Liver (tissue), 9 donors: ENCODE data around the gene BBS4. TPM values are rescaled to one million over a fixed set of nuclear protein-coding genes. Genes with fewer than 3 reads are reported as not detected.

Experiments
- DNase-seq: peaks from one replicate; pipeline ENCODE4 v3.0.0-alpha.2; 2017; ENCODE audit warnings: low spot score
- H3K27ac ChIP-seq, 2 donors: one replicate each; pipeline ENCODE4 v1.7.0; 2013; ENCODE audit warnings: inconsistent platforms in 2 of 2, low read length in 2 of 2, control low read depth in 1 of 2, low read depth in 1 of 2, mild to moderate bottlenecking in 1 of 2
- H3K27me3 ChIP-seq, 4 donors: one replicate each; pipeline versions ENCODE4 v1.6.1 to v1.7.0; 2013; ENCODE audit warnings: low read length in 3 of 4, inconsistent platforms in 1 of 4, mild to moderate bottlenecking in 1 of 4, moderate library complexity in 1 of 4; ENCODE audit not compliant: control insufficient read depth in 4 of 4, insufficient read depth in 4 of 4
- H3K36me3 ChIP-seq, 4 donors: one replicate each; pipeline versions ENCODE4 v1.6.1 to v1.7.0; 2013; ENCODE audit warnings: low read length in 3 of 4, mild to moderate bottlenecking in 3 of 4, low read depth in 1 of 4, moderate library complexity in 1 of 4; ENCODE audit not compliant: control insufficient read depth in 4 of 4, insufficient read depth in 3 of 4
- H3K4me1 ChIP-seq, 4 donors: one replicate each; pipeline versions ENCODE4 v1.6.1 to v1.7.0; 2013; ENCODE audit warnings: low read length in 3 of 4, mild to moderate bottlenecking in 3 of 4, moderate library complexity in 1 of 4; ENCODE audit not compliant: control insufficient read depth in 4 of 4, insufficient read depth in 4 of 4
- H3K4me3 ChIP-seq, 3 donors: one replicate each; pipeline versions ENCODE4 v1.6.1 to v1.7.0; 2013; ENCODE audit warnings: low read length in 3 of 3, control low read depth in 1 of 3, low read depth in 1 of 3, mild to moderate bottlenecking in 1 of 3
- H3K9ac ChIP-seq, 2 donors: one replicate each; pipeline ENCODE4 v1.7.0; 2013; ENCODE audit warnings: low read length in 2 of 2, mild to moderate bottlenecking in 2 of 2, moderate library complexity in 2 of 2, control low read depth in 1 of 2, low read depth in 1 of 2
- H3K9me3 ChIP-seq, 4 donors: one replicate each; pipeline versions ENCODE4 v1.6.1 to v1.7.0; 2013; ENCODE audit warnings: low read length in 3 of 4; ENCODE audit not compliant: control insufficient read depth in 4 of 4
- FOXA1 ChIP-seq: IDR thresholded peaks from 2 replicates; pipeline ENCODE4 v1.6.1; 2016; ENCODE audit warnings: antibody characterized with exemption
- FOXA2 ChIP-seq: IDR thresholded peaks from 2 replicates; pipeline ENCODE4 v1.6.1; 2016; ENCODE audit warnings: antibody characterized with exemption
- GABPA ChIP-seq, 2 donors: IDR thresholded peaks in 1 of 2; conservative IDR thresholded peaks in 1 of 2; 2 replicates each; pipeline ENCODE4 v1.6.1; 2016; ENCODE audit warnings: antibody characterized with exemption in 2 of 2, mild to moderate bottlenecking in 1 of 2, moderate library complexity in 1 of 2
- HNF4A ChIP-seq, 2 donors: conservative IDR thresholded peaks; 2 replicates each; pipeline ENCODE4 v1.6.1; 2016; ENCODE audit warnings: antibody characterized with exemption in 2 of 2, mild to moderate bottlenecking in 2 of 2
- HNF4G ChIP-seq: IDR thresholded peaks from 2 replicates; pipeline ENCODE4 v1.6.1; 2016; ENCODE audit warnings: antibody characterized with exemption
- NR2F2 ChIP-seq: IDR thresholded peaks from 2 replicates; pipeline ENCODE4 v1.6.1; 2016; ENCODE audit warnings: antibody characterized with exemption
- RAD21 ChIP-seq, 2 donors: IDR thresholded peaks; 2 replicates each; pipeline ENCODE4 v1.6.1; 2016; ENCODE audit warnings: antibody characterized with exemption in 2 of 2, mild to moderate bottlenecking in 2 of 2
- RXRA ChIP-seq, 2 donors: IDR thresholded peaks; 2 replicates each; pipeline ENCODE4 v1.6.1; 2017 to 2018; ENCODE audit warnings: antibody characterized with exemption in 2 of 2, mild to moderate bottlenecking in 1 of 2
- SP1 ChIP-seq: IDR thresholded peaks from 2 replicates; pipeline ENCODE4 v1.6.1; 2018; ENCODE audit warnings: antibody characterized with exemption, mild to moderate bottlenecking
- TAF1 ChIP-seq: conservative IDR thresholded peaks from 2 replicates; pipeline ENCODE4 v1.6.1; 2016; ENCODE audit warnings: antibody characterized with exemption, mild to moderate bottlenecking
- WGBS: extraction: QIAGEN DNeasy Blood & Tissue Kit; methylation state at CpG from one replicate; pipeline ENCODE4 v1.1.7; 2013; 5-methylcytosine and 5-hydroxymethylcytosine counted together
- polyA plus RNA-seq, 2 donors: library from polyadenylated mRNA; stranded (reverse) in 1 of 2; unstranded in 1 of 2; fragments of 200-250 nt in 1 of 2; fragments of >200 nt in 1 of 2; fragmentation: Nextera tagmentation in 1 of 2; extraction: Ambion mirVana in 1 of 2; gene quantifications; one replicate each; pipeline versions ENCODE4 v1.2.1 to v1.2.3, GENCODE V29; 2013 to 2015
- total RNA-seq, 2 donors: library from RNA; depleted of rRNA; stranded (reverse); fragments of >200 nt; gene quantifications; one replicate each; pipeline ENCODE4 v1.2.3, GENCODE V29; 2014
- TF ChIP-seq, protein P1 (sequence below): IDR thresholded peaks from 2 replicates; pipeline ENCODE4 v1.6.1; 2016; ENCODE audit warnings: antibody characterized with exemption, mild to moderate bottlenecking
- TF ChIP-seq, protein P2 (sequence below): IDR thresholded peaks from 2 replicates; pipeline ENCODE4 v1.6.1; 2016; ENCODE audit warnings: antibody characterized with exemption
- TF ChIP-seq, protein P3 (sequence below): fragments of 150-350 bp; IDR thresholded peaks from 2 replicates; pipeline ENCODE4 v1.5.1; 2017; ENCODE audit warnings: improper control_type of control experiment, low read depth, low read length; ENCODE audit not compliant: missing input control
- TF ChIP-seq, protein P4 (sequence below): IDR thresholded peaks from 2 replicates; pipeline ENCODE4 v1.6.1; 2016; ENCODE audit warnings: antibody characterized with exemption
- TF ChIP-seq, protein P5 (sequence below): IDR thresholded peaks from 2 replicates; pipeline ENCODE4 v1.6.1; 2016; ENCODE audit warnings: antibody characterized with exemption
- donor health status: healthy.
- donor health status: healthy.
- donor health status: healthy.
- donor health status: healthy.
- donor health status: healthy.

The BBS4 gene
- total and polyA plus RNA-seq, 4 donors: 4.8 to 16.0 (median 8.3) TPM

DNA sequence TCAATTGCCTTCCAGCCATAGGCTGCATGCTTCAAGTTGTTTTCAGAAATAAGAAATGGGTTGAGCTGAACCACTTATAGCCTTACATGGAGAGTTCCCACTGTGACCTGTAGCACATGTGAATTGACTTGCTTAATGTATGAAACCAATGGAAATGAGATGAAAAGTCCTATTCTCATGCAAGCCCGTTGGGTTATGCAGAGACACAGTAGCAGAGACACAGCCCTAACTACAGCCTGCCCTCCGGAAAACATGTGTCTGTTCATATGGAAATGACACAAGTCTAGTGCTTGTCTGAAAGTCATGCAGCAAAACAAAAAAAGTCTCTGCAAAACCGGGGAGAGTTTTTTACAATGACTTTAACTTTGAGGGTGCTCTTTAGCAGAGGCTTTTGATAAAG is 14.5 kb upstream of the BBS4 start:
- H3K27me3 ChIP-seq: no peaks in the 10 kb centered on the region
- no peaks in the 10 kb centered on the region for H3K36me3 ChIP-seq
- H3K9ac ChIP-seq: no peak overlapping the region
- peaks cover 0 to 5% (median 2%) of the 10 kb centered on the region in 4 donors for H3K4me1 ChIP-seq
- DNase-seq: no peak
- H3K27ac ChIP-seq: no peak overlapping the region
- TF ChIP-seq, protein P1, sequence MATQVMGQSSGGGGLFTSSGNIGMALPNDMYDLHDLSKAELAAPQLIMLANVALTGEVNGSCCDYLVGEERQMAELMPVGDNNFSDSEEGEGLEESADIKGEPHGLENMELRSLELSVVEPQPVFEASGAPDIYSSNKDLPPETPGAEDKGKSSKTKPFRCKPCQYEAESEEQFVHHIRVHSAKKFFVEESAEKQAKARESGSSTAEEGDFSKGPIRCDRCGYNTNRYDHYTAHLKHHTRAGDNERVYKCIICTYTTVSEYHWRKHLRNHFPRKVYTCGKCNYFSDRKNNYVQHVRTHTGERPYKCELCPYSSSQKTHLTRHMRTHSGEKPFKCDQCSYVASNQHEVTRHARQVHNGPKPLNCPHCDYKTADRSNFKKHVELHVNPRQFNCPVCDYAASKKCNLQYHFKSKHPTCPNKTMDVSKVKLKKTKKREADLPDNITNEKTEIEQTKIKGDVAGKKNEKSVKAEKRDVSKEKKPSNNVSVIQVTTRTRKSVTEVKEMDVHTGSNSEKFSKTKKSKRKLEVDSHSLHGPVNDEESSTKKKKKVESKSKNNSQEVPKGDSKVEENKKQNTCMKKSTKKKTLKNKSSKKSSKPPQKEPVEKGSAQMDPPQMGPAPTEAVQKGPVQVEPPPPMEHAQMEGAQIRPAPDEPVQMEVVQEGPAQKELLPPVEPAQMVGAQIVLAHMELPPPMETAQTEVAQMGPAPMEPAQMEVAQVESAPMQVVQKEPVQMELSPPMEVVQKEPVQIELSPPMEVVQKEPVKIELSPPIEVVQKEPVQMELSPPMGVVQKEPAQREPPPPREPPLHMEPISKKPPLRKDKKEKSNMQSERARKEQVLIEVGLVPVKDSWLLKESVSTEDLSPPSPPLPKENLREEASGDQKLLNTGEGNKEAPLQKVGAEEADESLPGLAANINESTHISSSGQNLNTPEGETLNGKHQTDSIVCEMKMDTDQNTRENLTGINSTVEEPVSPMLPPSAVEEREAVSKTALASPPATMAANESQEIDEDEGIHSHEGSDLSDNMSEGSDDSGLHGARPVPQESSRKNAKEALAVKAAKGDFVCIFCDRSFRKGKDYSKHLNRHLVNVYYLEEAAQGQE: no peak
- TF ChIP-seq SP1 (no peak), HNF4G (no peak), RXRA (IDR thresholded peaks at IDR 0.05) (no peak), NR2F2 (no peak), FOXA2 (no peak), HNF4A (conservative IDR thresholded peaks at IDR 0.05) (no peak), TAF1 (no peak), FOXA1 (no peak), GABPA (IDR thresholded peaks at IDR 0.05 in 1 of 2, conservative IDR thresholded peaks at IDR 0.05 in 1 of 2) (no peak), RAD21 (IDR thresholded peaks at IDR 0.05) (no peak)
- TF ChIP-seq, protein P2, sequence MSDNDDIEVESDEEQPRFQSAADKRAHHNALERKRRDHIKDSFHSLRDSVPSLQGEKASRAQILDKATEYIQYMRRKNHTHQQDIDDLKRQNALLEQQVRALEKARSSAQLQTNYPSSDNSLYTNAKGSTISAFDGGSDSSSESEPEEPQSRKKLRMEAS: no peak
- TF ChIP-seq, protein P3, sequence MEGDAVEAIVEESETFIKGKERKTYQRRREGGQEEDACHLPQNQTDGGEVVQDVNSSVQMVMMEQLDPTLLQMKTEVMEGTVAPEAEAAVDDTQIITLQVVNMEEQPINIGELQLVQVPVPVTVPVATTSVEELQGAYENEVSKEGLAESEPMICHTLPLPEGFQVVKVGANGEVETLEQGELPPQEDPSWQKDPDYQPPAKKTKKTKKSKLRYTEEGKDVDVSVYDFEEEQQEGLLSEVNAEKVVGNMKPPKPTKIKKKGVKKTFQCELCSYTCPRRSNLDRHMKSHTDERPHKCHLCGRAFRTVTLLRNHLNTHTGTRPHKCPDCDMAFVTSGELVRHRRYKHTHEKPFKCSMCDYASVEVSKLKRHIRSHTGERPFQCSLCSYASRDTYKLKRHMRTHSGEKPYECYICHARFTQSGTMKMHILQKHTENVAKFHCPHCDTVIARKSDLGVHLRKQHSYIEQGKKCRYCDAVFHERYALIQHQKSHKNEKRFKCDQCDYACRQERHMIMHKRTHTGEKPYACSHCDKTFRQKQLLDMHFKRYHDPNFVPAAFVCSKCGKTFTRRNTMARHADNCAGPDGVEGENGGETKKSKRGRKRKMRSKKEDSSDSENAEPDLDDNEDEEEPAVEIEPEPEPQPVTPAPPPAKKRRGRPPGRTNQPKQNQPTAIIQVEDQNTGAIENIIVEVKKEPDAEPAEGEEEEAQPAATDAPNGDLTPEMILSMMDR: no peak
- WGBS: 35% methylated on average over 3 of the region's 3 CpGs
- H3K4me3 ChIP-seq: no peak overlapping the region
- H3K9me3 ChIP-seq: no peaks in the 10 kb centered on the region

DNA sequence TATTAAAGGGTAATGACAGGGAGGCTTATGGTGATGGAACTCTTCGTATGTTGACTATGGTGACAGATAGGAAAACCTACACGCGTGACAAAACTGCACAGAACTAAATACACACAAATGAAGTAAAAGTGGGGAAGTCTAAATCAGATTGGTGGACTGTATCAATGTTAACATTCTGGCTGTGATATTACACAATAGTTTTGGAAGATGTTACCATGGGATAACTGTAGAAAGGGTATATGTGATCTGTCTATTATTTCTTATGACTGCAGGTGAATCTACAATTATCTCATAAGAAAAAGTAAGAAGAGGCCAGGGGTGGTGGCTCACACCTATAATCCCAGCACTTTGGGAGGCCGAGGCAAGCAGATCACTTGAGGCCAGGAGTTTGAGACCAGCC is 9.2 kb upstream of the BBS4 start:
- Histone ChIP-seq H3K27me3 (no peaks in the 10 kb centered on the region), H3K4me3 (no peak overlapping the region), H3K9me3 (no peaks in the 10 kb centered on the region), H3K27ac (no peak overlapping the region), H3K36me3 (no peaks in the 10 kb centered on the region), H3K9ac (no peak overlapping the region), H3K4me1 (no peaks in the 10 kb centered on the region)
- WGBS: 90% methylated on average over 4 of the region's 4 CpGs
- TF ChIP-seq, protein P4, sequence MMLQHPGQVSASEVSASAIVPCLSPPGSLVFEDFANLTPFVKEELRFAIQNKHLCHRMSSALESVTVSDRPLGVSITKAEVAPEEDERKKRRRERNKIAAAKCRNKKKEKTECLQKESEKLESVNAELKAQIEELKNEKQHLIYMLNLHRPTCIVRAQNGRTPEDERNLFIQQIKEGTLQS: no peak
- no peak for TF ChIP-seq SP1
- no peak for TF ChIP-seq FOXA2
- TF ChIP-seq, protein P3: no peak
- TF ChIP-seq TAF1: no peak
- no peak for TF ChIP-seq NR2F2
- TF ChIP-seq HNF4A (conservative IDR thresholded peaks at IDR 0.05): no peak
- no peak for TF ChIP-seq RAD21 (IDR thresholded peaks at IDR 0.05)
- TF ChIP-seq, protein P5, sequence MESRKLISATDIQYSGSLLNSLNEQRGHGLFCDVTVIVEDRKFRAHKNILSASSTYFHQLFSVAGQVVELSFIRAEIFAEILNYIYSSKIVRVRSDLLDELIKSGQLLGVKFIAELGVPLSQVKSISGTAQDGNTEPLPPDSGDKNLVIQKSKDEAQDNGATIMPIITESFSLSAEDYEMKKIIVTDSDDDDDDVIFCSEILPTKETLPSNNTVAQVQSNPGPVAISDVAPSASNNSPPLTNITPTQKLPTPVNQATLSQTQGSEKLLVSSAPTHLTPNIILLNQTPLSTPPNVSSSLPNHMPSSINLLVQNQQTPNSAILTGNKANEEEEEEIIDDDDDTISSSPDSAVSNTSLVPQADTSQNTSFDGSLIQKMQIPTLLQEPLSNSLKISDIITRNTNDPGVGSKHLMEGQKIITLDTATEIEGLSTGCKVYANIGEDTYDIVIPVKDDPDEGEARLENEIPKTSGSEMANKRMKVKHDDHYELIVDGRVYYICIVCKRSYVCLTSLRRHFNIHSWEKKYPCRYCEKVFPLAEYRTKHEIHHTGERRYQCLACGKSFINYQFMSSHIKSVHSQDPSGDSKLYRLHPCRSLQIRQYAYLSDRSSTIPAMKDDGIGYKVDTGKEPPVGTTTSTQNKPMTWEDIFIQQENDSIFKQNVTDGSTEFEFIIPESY: no peak
- no peak for TF ChIP-seq RXRA (IDR thresholded peaks at IDR 0.05)
- DNase-seq: no peak
